ENCODE results near the gene KIAA1328. TPM values are rescaled to one million over a fixed set of nuclear protein-coding genes. Genes with fewer than 3 reads are reported as not detected.

Gene KIAA1328
- polyA plus RNA-seq, 6 donors from 2014 or later: 11.6 to 19.9 (median 14.9) TPM

DNA sequence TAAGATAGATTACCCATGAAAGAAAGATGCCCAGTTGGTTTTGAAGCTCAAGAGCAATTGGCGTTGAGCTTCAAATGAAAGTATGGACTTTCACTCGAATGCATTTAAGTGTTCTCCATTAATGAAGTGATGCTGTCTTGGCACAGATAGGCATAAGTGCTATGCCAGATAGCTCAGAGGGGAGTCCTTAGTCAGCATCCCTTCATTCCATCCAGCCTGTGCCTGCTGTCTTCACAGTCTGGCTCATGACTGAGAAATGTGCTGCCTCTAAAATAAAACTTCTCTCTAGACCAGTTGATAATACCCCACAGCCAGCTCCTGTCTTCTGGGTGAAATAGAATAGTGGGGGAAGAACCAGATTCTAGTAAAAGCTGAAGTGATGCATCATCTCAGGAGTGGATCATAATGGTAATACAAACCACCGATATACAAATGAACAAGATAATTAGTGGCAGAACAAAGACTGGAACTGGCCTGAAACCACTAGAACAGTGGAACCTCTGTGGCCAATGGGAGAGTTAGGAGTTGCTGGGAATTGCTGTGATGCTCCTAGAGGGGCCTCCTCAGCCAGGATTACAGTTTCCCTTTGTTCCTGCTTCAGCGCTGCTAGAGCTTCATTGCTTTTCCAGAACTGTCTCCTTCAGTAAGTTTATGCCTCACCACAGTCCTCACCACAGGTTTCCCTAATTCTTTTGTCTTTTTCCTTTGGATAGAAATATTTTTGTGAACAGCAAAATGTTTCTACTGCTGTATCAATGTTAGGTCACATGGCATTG is 359.3 kb downstream of the KIAA1328 start:
- peaks cover 0 to 4% (median 0%) of the 10 kb centered on the region in 7 donors for H3K9me3 Mint-ChIP-seq
- H3K4me1 Mint-ChIP-seq: no peaks in the 10 kb centered on the region
- H3K27ac Mint-ChIP-seq: no peak overlapping the region
- no peaks in the 10 kb centered on the region for H3K27me3 Mint-ChIP-seq
- no peak for DNase-seq
- no peak overlapping the region for H3K4me3 Mint-ChIP-seq
- peaks cover 0 to 17% of the 10 kb centered on the region in 2 donors for H3K36me3 Mint-ChIP-seq
- no peak for ATAC-seq (ENCODE audit: low read depth in 2 of 2)

DNA sequence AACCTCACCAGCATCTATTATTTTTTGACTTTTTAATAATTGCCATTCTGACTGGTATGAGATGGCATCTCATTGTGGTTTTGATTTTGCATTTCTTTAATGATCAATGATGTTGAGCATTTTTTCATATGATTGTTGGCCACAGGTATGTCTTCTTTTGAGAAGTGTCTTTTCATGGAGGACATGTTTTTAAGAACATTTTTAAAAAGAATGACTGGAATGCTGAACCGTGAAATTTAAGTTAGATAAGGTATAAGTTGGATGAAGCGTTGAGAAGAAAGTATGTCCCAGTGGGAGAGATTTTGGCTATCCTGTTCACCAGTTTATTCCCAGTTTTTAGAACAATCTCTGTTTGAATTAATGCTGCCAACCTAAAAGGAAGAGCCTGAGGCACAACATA is 370.8 kb downstream of the KIAA1328 start:
- peaks cover 29 to 30% of the 10 kb centered on the region in 2 donors for H3K36me3 Mint-ChIP-seq
- H3K27ac Mint-ChIP-seq: no peak overlapping the region
- H3K4me3 Mint-ChIP-seq: no peak overlapping the region
- peaks cover 2 to 55% (median 30%) of the 10 kb centered on the region in 7 donors for H3K9me3 Mint-ChIP-seq
- no peaks in the 10 kb centered on the region for H3K4me1 Mint-ChIP-seq
- DNase-seq (no peak), ATAC-seq (ENCODE audit: low read depth in 2 of 2) (no peak)
- no peaks in the 10 kb centered on the region for H3K27me3 Mint-ChIP-seq

DNA sequence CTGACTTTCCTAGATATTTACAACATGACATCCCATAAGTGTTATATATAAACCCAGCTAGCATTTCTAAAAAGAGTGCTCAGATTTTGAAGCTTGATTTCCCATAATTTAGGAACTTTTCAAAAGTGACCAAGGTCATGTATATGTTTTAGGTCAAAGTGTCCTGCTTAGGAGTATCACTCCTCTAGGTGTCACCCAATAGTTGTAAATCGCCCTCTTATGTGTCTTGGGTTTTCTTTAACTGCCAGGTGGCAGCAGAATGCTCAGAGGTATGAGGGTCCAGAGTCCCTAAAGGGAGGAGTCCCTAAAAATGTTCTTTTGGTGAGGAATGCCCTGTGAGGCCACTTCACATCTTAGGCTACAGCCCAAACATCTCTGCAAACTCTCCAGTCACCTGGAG is 378.4 kb downstream of the KIAA1328 start:
- H3K4me1 Mint-ChIP-seq: no peaks in the 10 kb centered on the region
- H3K27ac Mint-ChIP-seq: no peak overlapping the region
- H3K9me3 Mint-ChIP-seq: peaks cover 0 to 23% (median 9%) of the 10 kb centered on the region in 7 donors
- no peak for ATAC-seq (ENCODE audit: low read depth in 2 of 2)
- H3K27me3 Mint-ChIP-seq: no peaks in the 10 kb centered on the region
- no peak overlapping the region for H3K4me3 Mint-ChIP-seq
- H3K36me3 Mint-ChIP-seq: peaks cover 0 to 9% of the 10 kb centered on the region in 2 donors
- no peak for DNase-seq

DNA sequence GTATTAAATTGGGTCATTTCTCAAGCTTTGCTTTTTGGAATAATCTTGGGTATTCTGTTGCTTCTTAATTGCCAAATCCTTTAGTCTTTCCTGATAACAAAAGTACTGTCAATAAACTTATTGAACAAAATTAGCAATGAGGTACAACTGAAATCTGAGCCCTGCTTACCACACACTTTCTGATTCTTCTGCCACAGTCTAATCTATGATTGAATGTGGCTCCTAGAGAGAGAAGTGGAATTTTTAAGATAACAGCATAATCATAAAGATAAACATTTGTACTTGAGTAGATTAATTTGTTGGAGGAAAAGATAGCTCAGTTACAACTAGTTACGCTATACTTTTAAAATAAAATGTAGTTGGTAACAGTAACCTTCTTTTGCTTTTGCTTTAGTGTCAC is 381.9 kb downstream of the KIAA1328 start:
- no peak overlapping the region for H3K4me3 Mint-ChIP-seq
- no peaks in the 10 kb centered on the region for H3K27me3 Mint-ChIP-seq
- DNase-seq: no peak
- H3K27ac Mint-ChIP-seq: no peak overlapping the region
- ATAC-seq (ENCODE audit: low read depth in 2 of 2): no peak
- peaks cover 0 to 6% (median 0%) of the 10 kb centered on the region in 3 donors for H3K4me1 Mint-ChIP-seq
- H3K36me3 Mint-ChIP-seq: peaks cover 0 to 2% of the 10 kb centered on the region in 2 donors
- H3K9me3 Mint-ChIP-seq: peaks cover 0 to 21% (median 11%) of the 10 kb centered on the region in 7 donors

DNA sequence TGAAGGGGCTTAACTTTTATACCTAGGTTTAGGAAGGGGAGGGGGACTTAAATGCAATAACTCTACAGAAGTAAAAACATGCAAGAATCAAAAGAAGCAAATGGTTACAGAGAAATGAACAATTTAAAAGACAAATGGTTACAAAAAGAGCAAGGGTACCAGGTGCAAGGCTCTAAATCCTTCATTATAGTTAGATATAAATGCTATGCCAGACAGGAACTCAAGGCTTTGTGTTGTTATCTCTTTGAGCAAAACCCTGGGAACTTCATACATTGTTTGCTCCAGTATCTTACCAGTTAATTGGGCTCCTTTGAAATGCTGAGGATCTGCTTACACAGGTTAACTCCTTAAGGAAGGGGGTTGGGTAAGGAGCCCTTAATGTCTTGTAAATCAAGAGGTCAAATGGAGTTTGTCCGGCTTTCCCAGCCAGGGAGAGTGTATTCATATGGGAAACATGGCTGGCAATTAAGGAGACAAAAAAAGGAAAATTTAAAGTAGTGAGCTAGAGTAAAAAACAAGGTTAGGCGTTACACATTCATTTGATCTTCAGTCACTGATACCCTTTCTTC is 389.2 kb downstream of the KIAA1328 start:
- peaks cover 0 to 18% (median 3%) of the 10 kb centered on the region in 3 donors for H3K4me1 Mint-ChIP-seq
- DNase-seq (no peak), ATAC-seq (ENCODE audit: low read depth in 2 of 2) (no peak)
- peaks cover 12 to 17% of the 10 kb centered on the region in 2 donors for H3K36me3 Mint-ChIP-seq
- no peak overlapping the region for H3K4me3 Mint-ChIP-seq
- H3K9me3 Mint-ChIP-seq: peaks cover 0 to 32% (median 14%) of the 10 kb centered on the region in 7 donors
- no peak overlapping the region for H3K27ac Mint-ChIP-seq
- H3K27me3 Mint-ChIP-seq: no peaks in the 10 kb centered on the region

DNA sequence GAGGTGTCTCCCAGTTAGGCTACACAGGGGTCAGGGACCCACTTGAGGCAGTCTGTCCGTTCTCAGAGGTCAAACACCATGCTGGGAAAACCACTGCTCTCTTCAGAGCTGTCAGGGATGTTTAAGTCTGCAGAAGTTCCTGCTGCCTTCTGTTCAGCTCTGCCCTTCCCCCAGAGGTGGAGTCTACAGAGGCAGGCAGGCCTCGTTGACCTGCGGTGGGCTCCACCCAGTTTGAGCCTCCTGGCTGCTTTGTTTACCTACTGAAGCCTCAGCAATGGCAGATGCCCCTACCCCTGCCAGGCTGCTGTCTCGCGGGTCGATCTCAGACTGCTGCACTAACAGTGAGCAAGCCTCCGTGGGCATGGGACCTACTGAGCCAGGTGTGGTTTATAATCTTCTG is 390.3 kb downstream of the KIAA1328 start:
- DNase-seq (no peak), ATAC-seq (ENCODE audit: low read depth in 2 of 2) (no peak)
- peaks cover 0 to 18% (median 3%) of the 10 kb centered on the region in 3 donors for H3K4me1 Mint-ChIP-seq
- H3K9me3 Mint-ChIP-seq: peaks cover 0 to 23% (median 14%) of the 10 kb centered on the region in 7 donors
- peak overlapping the region in 1 of 8 donors; percentile 24 for H3K4me3 Mint-ChIP-seq
- H3K27ac Mint-ChIP-seq: peak overlapping the region in 1 of 6 donors; percentile 33
- H3K36me3 Mint-ChIP-seq: peaks cover 12 to 17% of the 10 kb centered on the region in 2 donors
- no peaks in the 10 kb centered on the region for H3K27me3 Mint-ChIP-seq

DNA sequence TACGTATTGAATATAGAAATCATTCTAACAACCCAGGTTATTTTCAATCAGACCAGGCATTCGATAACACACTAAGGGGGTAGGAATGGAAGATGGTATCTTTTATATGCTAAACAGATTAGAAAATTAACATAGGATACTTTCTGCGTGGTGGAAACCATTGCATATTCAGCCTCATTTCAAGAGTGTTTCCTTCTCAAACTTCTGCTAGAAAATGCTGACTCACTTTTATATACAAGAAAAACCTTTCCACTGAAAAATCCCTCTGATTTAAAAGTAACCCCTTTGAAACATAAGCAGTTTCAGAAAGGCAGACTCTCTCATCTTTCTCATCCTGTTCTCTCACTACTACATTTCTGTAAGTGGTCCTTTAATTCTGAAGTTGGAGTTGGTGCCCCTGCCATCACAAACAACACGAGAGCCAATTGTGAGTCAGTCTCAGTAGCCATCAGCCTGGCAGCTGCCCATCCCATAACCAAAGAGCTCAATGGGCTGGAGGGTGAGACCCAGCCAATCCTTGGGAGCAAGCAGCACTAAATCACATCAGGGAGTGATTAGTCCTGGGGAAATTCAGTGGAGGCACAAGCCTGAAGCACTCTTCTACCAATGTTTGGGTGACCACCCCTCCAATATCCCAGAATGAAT is 393.5 kb downstream of the KIAA1328 start:
- H3K27ac Mint-ChIP-seq: peak overlapping the region in 1 of 6 donors; percentile 51
- no peak for DNase-seq
- no peaks in the 10 kb centered on the region for H3K27me3 Mint-ChIP-seq
- peaks cover 0 to 12% of the 10 kb centered on the region in 2 donors for H3K36me3 Mint-ChIP-seq
- no peak for ATAC-seq (ENCODE audit: low read depth in 2 of 2)
- H3K9me3 Mint-ChIP-seq: peaks cover 0 to 2% (median 0%) of the 10 kb centered on the region in 7 donors
- H3K4me1 Mint-ChIP-seq: peaks cover 20 to 29% (median 20%) of the 10 kb centered on the region in 3 donors
- no peak overlapping the region for H3K4me3 Mint-ChIP-seq

DNA sequence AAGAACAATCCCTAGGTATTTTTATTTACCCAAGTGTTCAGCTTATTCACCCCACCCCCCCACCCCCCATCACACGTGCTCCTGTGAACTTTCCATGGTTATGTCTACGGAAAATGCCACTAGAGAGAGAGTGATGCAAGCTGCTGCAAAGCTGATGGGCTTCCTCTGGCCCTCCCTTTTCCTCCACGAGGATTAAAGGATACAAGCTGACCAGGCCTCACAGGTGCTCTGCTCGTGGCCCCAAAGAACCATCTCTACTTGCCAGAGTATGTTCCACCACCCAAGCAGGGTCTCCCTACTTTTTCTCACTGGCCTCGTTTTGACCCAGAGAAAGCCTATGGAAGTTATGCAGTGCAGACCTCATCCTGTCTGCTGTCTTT is 394.1 kb downstream of the KIAA1328 start:
- Mint-ChIP-seq H3K9me3 (peaks cover 0 to 2% (median 0%) of the 10 kb centered on the region in 7 donors), H3K36me3 (peaks cover 0 to 12% of the 10 kb centered on the region in 2 donors), H3K27ac (peak overlapping the region in 1 of 6 donors; percentile 32), H3K4me3 (no peak overlapping the region), H3K27me3 (no peaks in the 10 kb centered on the region), H3K4me1 (peaks cover 20 to 29% (median 24%) of the 10 kb centered on the region in 3 donors)
- DNase-seq: no peak
- ATAC-seq (ENCODE audit: low read depth in 2 of 2): no peak

DNA sequence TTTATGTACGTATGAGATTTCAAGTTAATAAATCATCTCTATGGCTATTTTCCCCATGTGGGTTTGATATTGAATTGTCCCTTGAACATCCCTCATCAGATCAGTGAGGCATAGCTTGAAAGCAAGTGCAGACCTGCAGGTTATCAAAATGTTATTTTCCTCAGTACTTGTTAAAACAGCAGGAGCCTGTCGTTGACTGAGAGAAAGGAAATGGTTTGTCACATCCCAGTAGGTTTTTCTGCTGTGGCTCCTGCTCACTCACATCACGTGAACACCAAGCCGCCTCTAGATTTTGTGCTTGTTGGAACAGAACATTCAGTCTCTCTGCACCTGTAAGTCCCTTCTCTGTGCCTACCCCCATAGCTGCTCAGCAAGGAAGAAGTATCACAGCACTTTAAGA is 396.4 kb downstream of the KIAA1328 start:
- peaks cover 18 to 27% (median 25%) of the 10 kb centered on the region in 3 donors for H3K4me1 Mint-ChIP-seq
- H3K27me3 Mint-ChIP-seq: no peaks in the 10 kb centered on the region
- ATAC-seq (ENCODE audit: low read depth in 2 of 2) (peak; percentile 34 to 61), DNase-seq (peak; percentile 14)
- peak overlapping the region in 4 of 8 donors; percentile 7 to 67 (median 30) for H3K4me3 Mint-ChIP-seq
- peak overlapping the region; percentile 24 to 85 (median 76) for H3K27ac Mint-ChIP-seq
- H3K36me3 Mint-ChIP-seq: peaks cover 0 to 12% of the 10 kb centered on the region in 2 donors
- peaks cover 0 to 3% (median 2%) of the 10 kb centered on the region in 7 donors for H3K9me3 Mint-ChIP-seq

DNA sequence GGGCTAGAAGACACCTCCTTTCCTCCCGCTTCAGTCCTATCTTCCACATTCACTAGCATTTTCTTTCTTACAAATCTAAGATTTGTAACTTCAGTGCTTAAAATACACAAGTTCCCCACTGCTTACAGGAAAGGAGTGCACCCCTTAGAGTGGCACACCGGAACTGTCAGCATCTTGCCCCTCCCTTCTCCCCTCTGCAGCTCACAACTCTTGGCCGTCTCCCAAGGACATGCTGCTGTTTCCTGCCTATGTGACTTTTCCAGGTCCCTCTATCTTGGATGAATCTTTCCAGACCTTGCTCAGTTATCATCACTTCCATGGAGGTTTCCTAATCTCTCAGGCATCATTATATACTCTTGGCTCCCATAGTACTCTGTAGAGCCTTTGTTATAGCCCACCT is 401.8 kb downstream of the KIAA1328 start:
- peaks cover 0 to 6% of the 10 kb centered on the region in 2 donors for H3K36me3 Mint-ChIP-seq
- no peak for ATAC-seq (ENCODE audit: low read depth in 2 of 2)
- no peak for DNase-seq
- peak overlapping the region in 1 of 6 donors; percentile 23 for H3K27ac Mint-ChIP-seq
- H3K9me3 Mint-ChIP-seq: peaks cover 0 to 3% (median 2%) of the 10 kb centered on the region in 7 donors
- peak overlapping the region in 1 of 8 donors; percentile 41 for H3K4me3 Mint-ChIP-seq
- peaks cover 6 to 22% (median 13%) of the 10 kb centered on the region in 3 donors for H3K4me1 Mint-ChIP-seq
- no peaks in the 10 kb centered on the region for H3K27me3 Mint-ChIP-seq

DNA sequence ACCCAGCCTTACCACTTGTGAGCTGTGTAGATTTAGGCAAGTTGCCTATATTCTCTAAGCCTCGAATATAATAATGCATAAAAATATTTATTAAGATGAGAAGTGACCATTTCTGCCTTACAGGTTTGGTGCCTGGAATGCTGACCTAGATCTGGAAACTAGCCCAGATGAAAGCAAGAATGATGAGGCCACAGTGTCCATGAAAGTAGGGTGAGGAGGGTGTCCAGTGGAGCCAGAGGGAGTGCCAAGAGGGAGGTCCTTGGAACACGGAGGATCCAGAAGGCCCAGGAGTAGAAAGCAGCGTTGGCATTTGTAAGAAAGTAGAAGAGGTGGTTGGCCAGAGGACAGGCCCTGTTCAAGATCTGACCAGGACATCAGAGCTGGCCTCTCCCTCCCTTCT is 402.3 kb downstream of the KIAA1328 start:
- DNase-seq: no peak
- H3K27ac Mint-ChIP-seq: no peak overlapping the region
- H3K4me1 Mint-ChIP-seq: peaks cover 2 to 17% (median 8%) of the 10 kb centered on the region in 3 donors
- no peaks in the 10 kb centered on the region for H3K27me3 Mint-ChIP-seq
- H3K36me3 Mint-ChIP-seq: peaks cover 0 to 6% of the 10 kb centered on the region in 2 donors
- no peak for ATAC-seq (ENCODE audit: low read depth in 2 of 2)
- H3K4me3 Mint-ChIP-seq: no peak overlapping the region
- H3K9me3 Mint-ChIP-seq: peaks cover 0 to 3% (median 2%) of the 10 kb centered on the region in 7 donors

DNA sequence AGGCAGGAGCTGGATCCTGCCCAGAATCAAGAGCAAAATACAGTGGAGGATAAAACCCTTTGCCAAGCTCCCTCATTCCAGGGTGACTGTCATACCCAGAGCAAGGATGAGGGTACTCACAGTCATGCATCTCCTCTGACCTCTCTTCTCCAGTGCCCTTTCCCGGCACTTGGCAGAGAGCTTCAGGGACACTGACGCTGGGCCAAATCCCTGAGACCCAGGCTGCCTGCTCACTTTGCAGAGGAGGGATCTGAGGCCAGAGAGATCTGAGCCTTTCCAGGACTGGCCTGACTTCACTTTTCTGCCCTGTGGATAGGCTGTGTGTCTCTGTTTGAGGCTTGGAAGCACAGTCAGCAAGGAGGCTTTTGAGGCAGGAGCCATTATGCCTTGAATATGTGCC is 406.7 kb downstream of the KIAA1328 start:
- H3K27ac Mint-ChIP-seq: no peak overlapping the region
- DNase-seq (no peak), ATAC-seq (ENCODE audit: low read depth in 2 of 2) (no peak)
- H3K4me3 Mint-ChIP-seq: no peak overlapping the region
- H3K9me3 Mint-ChIP-seq: no peaks in the 10 kb centered on the region
- peaks cover 0 to 4% (median 0%) of the 10 kb centered on the region in 3 donors for H3K4me1 Mint-ChIP-seq
- H3K36me3 Mint-ChIP-seq: peaks cover 0 to 6% of the 10 kb centered on the region in 2 donors
- peaks cover 0 to 18% (median 6%) of the 10 kb centered on the region in 3 donors for H3K27me3 Mint-ChIP-seq

DNA sequence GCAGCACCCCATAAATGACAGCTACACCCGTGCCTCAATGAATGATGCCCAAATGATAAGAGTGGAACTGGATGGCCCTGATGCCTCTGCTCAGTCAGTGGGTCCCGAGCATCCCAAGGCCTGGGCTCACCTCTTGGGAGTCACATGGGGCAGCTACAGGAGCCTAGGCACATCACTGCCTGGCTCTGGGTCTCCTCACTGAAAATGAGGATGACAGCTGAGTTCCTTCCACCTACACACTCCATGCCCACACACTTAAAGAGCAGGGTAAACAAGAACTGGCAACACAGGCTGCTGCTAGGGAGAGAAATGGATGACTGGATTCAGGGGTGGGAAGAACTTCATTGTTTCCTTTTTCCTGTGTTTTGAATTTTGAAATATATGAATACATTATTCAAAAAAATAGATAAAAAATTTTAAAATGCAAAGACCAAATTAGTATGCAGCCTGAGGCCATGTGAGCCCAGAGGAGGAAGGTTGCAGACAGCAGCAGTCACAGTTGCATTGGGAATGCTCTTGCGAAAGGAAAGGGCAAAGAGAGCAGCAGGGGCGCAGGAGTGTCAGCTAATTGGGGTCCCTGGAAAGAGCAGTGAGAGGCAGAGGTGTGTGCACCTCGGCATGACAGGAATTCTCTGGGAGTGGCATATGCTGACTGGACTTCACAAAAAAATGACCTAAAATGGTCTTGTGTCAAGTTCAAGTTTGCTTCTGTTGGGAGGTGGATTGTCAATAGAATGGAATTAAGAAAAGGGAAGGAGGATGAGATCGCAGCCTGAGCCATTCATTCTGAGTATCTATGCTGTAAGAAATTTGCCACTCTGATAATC is 409.6 kb downstream of the KIAA1328 start:
- ATAC-seq (ENCODE audit: low read depth in 2 of 2): no peak
- H3K36me3 Mint-ChIP-seq: peaks cover 3 to 6% of the 10 kb centered on the region in 2 donors
- H3K4me1 Mint-ChIP-seq: peaks cover 0 to 2% (median under 1%) of the 10 kb centered on the region in 3 donors
- H3K9me3 Mint-ChIP-seq: peaks cover 0 to 3% (median 0%) of the 10 kb centered on the region in 7 donors
- H3K27ac Mint-ChIP-seq: no peak overlapping the region
- no peak overlapping the region for H3K4me3 Mint-ChIP-seq
- DNase-seq: no peak
- H3K27me3 Mint-ChIP-seq: peaks cover 1 to 32% (median 26%) of the 10 kb centered on the region in 3 donors

Measured in naive B cell (primary cell).